ENCODE results near the gene NTNG1.
A peak's percentile ranks its signal among the peaks of the same experiment; 100 is the strongest.

The NTNG1 gene

GRCh38 chr1:107183011-107183410 is 42.2 kb downstream of the NTNG1 start:
- H3K27ac ChIP-seq (ENCODE audit: low read length) = no peak overlapping the region
- no peaks in the 10 kb centered on the region for H3K9me3 ChIP-seq (ENCODE audit: insufficient read depth, low read length, severe bottlenecking)
- H3K36me3 ChIP-seq (ENCODE audit: insufficient read depth, low read length) = no peaks in the 10 kb centered on the region
- TF ChIP-seq EZH2 (IDR thresholded peaks at IDR 0.05; ENCODE audit: borderline replicate concordance, low read depth, low read length, severe bottlenecking) (no peak), CTCF (IDR thresholded peaks at IDR 0.05; ENCODE audit: borderline replicate concordance, extremely low read depth, low read length, poor library complexity, severe bottlenecking) (no peak)
- H3K27me3 ChIP-seq (ENCODE audit: insufficient read depth, low read length, poor library complexity) = no peaks in the 10 kb centered on the region
- no peaks in the 10 kb centered on the region for H4K20me1 ChIP-seq (ENCODE audit: insufficient read depth, low read length)
- H3K79me2 ChIP-seq (ENCODE audit: insufficient read depth, low read length) = no peaks in the 10 kb centered on the region
- H3K4me3 ChIP-seq (ENCODE audit: low read depth in 1 of 2, low read length in 2 of 2) = no peak overlapping the region
- H2AFZ ChIP-seq (ENCODE audit: low read depth, low read length) = no peak overlapping the region
- no peak for ATAC-seq (ENCODE audit: insufficient read depth, low read depth)
- peaks cover 21% of the 10 kb centered on the region for H3K4me1 ChIP-seq (ENCODE audit: insufficient read depth, low read length)
- no peak overlapping the region for H3K9ac ChIP-seq (ENCODE audit: low read depth, low read length)
- DNase-seq = no peak
- no peak overlapping the region for H3K4me2 ChIP-seq (ENCODE audit: insufficient read depth, low read length)

GRCh38 chr1:107184888-107185287 is 44.0 kb downstream of the NTNG1 start:
- H3K4me3 ChIP-seq (ENCODE audit: low read depth in 1 of 2, low read length in 2 of 2) = no peak overlapping the region
- no peaks in the 10 kb centered on the region for H3K9me3 ChIP-seq (ENCODE audit: insufficient read depth, low read length, severe bottlenecking)
- TF ChIP-seq EZH2 (IDR thresholded peaks at IDR 0.05; ENCODE audit: borderline replicate concordance, low read depth, low read length, severe bottlenecking) (no peak), CTCF (IDR thresholded peaks at IDR 0.05; ENCODE audit: borderline replicate concordance, extremely low read depth, low read length, poor library complexity, severe bottlenecking) (no peak)
- DNase-seq = peak; percentile 69
- H3K79me2 ChIP-seq (ENCODE audit: insufficient read depth, low read length) = no peaks in the 10 kb centered on the region
- H2AFZ ChIP-seq (ENCODE audit: low read depth, low read length) = no peak overlapping the region
- H3K4me2 ChIP-seq (ENCODE audit: insufficient read depth, low read length) = no peak overlapping the region
- H3K4me1 ChIP-seq (ENCODE audit: insufficient read depth, low read length) = peaks cover 21% of the 10 kb centered on the region
- ATAC-seq (ENCODE audit: insufficient read depth, low read depth) = peak; percentile 86
- H3K27ac ChIP-seq (ENCODE audit: low read length) = peak overlapping the region; percentile 0; the same call in 1 of the 2 replicates
- no peaks in the 10 kb centered on the region for H3K36me3 ChIP-seq (ENCODE audit: insufficient read depth, low read length)
- H4K20me1 ChIP-seq (ENCODE audit: insufficient read depth, low read length) = no peaks in the 10 kb centered on the region
- H3K27me3 ChIP-seq (ENCODE audit: insufficient read depth, low read length, poor library complexity) = no peaks in the 10 kb centered on the region
- H3K9ac ChIP-seq (ENCODE audit: low read depth, low read length) = no peak overlapping the region

- H2AFZ ChIP-seq (ENCODE audit: low read depth, low read length) = no peak overlapping the region
- H3K27ac ChIP-seq (ENCODE audit: low read length) = no peak overlapping the region
- H3K4me2 ChIP-seq (ENCODE audit: insufficient read depth, low read length) = no peak overlapping the region
These were observed 46.6 kb downstream of the NTNG1 start for GRCh38 chr1:107187399-107187798.

More at GRCh38 chr1:107187399-107187798, 46.6 kb downstream of the NTNG1 start:
- H3K9me3 ChIP-seq (ENCODE audit: insufficient read depth, low read length, severe bottlenecking) = no peaks in the 10 kb centered on the region
- no peaks in the 10 kb centered on the region for H4K20me1 ChIP-seq (ENCODE audit: insufficient read depth, low read length)
- peaks cover 21% of the 10 kb centered on the region for H3K4me1 ChIP-seq (ENCODE audit: insufficient read depth, low read length)
- TF ChIP-seq CTCF (IDR thresholded peaks at IDR 0.05; ENCODE audit: borderline replicate concordance, extremely low read depth, low read length, poor library complexity, severe bottlenecking) = no peak
- TF ChIP-seq EZH2 (IDR thresholded peaks at IDR 0.05; ENCODE audit: borderline replicate concordance, low read depth, low read length, severe bottlenecking) = no peak
- H3K79me2 ChIP-seq (ENCODE audit: insufficient read depth, low read length) = no peaks in the 10 kb centered on the region
- H3K36me3 ChIP-seq (ENCODE audit: insufficient read depth, low read length) = no peaks in the 10 kb centered on the region
- H3K4me3 ChIP-seq (ENCODE audit: low read depth in 1 of 2, low read length in 2 of 2) = no peak overlapping the region
- ATAC-seq (ENCODE audit: insufficient read depth, low read depth) (peak; percentile 82), DNase-seq (peak; percentile 52)
- no peak overlapping the region for H3K9ac ChIP-seq (ENCODE audit: low read depth, low read length)
- H3K27me3 ChIP-seq (ENCODE audit: insufficient read depth, low read length, poor library complexity) = no peaks in the 10 kb centered on the region

Measured in DND-41 (cell line).